AG09319 (cell line): ENCODE measurements around the gene CFAP65.

Source experiments
- DNase-seq: peaks from one replicate; pipeline ENCODE4 v3.0.0-alpha.2; 2010; ENCODE audit warnings: low read depth; ENCODE audit errors: extremely low read depth
- TF ChIP-seq, protein P1 (sequence below): IDR thresholded peaks from 2 replicates; pipeline ENCODE4 v1.5.1; 2011; ENCODE audit warnings: low read depth, mild to moderate bottlenecking, inconsistent platforms, low read length, moderate library complexity

Gene CFAP65

DNA sequence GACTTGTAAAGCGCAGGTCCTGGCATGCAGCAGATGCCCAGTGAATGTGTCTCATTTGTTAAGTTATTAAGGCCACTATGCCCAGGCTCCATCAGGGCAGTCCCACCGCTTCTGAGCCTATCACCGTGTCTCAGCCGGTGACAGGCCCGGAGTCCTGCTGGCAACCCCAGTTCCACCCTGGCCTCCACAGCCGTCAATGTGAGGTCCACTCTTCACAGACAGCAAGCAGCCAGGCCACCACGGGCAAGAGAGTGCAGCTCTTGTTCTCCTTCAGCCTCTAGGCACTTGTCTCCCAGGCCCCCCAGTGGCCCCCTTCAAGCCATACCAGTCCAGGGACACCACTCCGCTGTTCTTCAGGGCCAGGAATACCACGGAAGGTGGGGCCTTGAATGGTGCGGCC lies 22.6 kb downstream of the CFAP65 start:
- DNase-seq, result no peak
- TF ChIP-seq, protein P1, sequence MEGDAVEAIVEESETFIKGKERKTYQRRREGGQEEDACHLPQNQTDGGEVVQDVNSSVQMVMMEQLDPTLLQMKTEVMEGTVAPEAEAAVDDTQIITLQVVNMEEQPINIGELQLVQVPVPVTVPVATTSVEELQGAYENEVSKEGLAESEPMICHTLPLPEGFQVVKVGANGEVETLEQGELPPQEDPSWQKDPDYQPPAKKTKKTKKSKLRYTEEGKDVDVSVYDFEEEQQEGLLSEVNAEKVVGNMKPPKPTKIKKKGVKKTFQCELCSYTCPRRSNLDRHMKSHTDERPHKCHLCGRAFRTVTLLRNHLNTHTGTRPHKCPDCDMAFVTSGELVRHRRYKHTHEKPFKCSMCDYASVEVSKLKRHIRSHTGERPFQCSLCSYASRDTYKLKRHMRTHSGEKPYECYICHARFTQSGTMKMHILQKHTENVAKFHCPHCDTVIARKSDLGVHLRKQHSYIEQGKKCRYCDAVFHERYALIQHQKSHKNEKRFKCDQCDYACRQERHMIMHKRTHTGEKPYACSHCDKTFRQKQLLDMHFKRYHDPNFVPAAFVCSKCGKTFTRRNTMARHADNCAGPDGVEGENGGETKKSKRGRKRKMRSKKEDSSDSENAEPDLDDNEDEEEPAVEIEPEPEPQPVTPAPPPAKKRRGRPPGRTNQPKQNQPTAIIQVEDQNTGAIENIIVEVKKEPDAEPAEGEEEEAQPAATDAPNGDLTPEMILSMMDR, result no peak

DNA sequence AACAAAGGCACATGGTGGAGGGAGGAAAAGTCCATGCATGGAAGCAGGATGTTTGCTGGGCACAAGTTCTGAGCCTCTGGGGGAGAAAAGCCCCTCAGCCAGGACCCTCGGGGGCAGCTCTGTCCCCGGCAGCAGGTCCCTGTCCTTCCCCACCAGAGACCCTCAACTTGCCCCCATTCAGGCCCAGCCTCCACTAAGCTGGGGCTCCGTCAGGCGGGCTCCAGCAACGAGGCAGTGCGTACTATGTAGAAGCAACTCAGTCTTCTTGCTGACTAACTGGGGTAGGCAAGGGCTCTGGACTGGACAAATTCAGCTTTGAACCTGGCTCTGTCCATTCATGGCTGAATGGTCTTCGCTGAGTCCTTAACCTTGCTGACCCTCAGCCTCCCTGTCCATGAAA lies 23.0 kb downstream of the CFAP65 start:
- TF ChIP-seq, protein P1, result no peak
- DNase-seq, result no peak

DNA sequence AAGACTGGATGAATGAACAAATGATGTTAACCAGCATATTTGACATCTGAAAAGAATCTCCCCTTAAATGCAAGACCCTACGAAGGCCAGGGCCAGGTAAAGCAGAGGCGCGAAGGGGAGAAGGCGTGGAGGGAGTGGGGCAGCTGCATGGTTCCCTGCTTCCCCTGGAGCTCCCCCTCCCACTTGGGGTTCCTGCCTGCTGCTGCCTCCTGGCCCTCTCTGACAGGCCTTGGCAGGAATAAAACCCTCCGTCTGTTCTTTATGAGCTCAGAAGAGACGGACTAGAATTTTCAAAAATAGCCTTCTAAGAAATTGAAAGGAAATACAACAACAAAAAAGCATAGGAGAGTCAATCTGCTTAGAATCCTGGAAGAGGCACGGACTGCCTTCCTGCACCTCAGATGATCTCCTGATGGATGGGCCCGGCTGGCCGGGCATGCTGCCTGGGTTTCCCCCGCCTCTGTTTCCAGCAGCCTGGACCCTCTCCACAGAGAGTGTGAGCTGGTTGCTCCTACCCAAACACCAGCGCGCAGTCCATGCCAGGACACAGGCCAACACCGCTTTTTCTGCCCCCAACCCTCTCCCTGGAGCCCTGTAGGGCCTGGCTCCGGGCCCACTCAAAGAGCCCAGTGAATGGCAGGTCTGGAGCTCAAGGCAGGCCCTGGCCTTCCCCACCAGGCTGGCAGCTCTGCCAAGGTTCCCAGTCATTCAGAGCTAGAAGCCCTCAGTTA lies 23.9 kb downstream of the CFAP65 start:
- no peak for DNase-seq
- TF ChIP-seq, protein P1, result no peak

- TF ChIP-seq, protein P1, result no peak
- DNase-seq, result no peak
Observed at GRCh38 chr2:219016721-219017120, 24.6 kb downstream of the CFAP65 start.

DNA sequence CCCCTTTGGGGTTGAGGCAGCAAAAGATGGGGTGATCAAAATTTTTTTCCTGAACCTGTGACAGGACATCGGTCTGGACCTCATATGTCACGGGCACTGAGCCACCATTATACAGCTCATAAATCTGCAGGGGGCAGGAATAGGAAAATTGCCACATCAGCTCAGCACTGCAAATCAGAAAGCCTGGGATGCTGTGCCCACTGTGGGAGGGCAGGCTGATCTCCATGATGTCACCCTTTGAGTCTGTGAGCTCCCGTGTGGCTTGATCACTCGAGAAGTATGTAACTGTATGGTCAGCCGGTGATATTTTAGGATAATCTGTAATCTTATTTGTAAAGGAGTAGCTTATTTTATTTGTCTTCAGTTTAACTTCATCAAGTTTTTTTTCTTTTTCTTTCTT lies 30.4 kb downstream of the CFAP65 start:
- DNase-seq, result no peak
- TF ChIP-seq, protein P1, result no peak

DNA sequence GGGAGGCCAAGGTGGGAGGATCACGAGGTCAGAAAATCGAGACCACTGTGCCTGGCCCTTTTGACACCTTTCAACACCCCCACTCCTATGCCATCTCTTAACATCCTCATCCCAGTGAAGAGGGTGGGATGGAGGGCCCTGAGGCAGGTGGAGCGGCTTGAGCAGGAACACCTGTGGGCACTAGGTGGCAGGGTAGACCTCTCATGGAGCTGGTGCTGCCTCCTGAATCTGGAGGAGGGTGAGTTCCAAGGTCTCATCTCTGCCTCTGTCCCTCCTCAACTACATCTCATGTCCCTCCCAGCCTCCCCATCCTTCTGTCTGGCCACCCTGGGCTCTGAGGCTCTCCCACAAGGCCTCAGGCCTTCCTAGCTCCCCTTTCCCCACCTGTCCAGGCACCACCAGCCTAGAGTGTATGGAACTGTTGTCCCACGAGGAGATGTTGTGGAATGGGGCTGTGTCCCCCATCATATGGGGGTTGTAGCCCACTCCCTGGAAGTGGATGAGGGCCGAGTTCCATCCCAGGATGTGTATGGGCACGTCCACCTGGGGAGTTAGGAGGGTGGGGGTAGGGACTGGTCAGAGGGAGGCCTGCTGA lies 31.1 kb downstream of the CFAP65 start:
- no peak for DNase-seq
- TF ChIP-seq, protein P1, result peak; percentile 2

DNA sequence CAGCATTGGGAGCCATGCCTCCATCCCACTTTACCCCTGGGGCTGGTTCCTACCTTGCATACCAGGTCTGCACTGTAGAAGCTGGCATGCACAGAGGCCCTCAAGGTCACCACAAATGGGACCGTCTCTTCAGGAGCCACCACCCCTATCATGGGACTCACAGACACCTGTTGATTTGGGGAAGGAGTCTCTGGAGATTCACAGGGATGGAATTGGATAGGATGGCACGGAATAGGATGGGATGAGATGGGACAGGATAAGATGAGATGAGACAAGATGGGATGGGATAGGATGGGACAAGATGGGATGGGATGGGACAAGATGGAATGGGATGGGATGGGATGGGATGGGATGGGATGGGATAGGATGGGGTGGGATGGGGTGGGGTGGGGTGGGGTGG lies 32.0 kb downstream of the CFAP65 start:
- no peak for DNase-seq
- TF ChIP-seq, protein P1, result no peak
